GM19025 (cell line): ENCODE measurements around the gene FXYD4.

Experiments used
- ATAC-seq: cut with Tn5 transposase; IDR thresholded peaks from one replicate; pipeline ENCODE4 v1.9.1; 2021; ENCODE audit warnings: mild to moderate bottlenecking, low read depth, moderate library complexity; ENCODE audit not compliant: unreplicated experiment

FXYD4 gene

GRCh38 chr10:43343126-43343525 is 28.3 kb upstream of the FXYD4 start:
- no peak for ATAC-seq

GRCh38 chr10:43344051-43344450 is 27.4 kb upstream of the FXYD4 start:
- ATAC-seq = no peak

DNA sequence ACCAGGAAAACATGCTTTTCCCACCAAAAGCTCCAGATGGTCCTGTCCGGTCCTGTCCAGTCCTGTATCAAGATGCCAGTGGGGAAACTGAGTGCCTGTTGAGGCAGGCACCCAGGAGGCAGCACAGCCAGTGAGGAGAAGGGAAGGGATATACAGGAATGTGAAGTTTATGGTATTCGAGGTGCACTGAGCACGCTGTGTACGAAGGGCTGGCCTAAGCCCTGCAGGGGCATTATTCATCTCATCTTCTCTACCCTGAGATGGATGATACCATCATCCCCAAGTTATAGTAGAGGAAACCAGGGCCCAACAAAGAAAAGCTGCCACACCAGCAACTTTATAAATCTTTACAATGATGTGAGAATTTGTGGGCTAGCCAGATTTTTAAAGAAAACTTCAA is 23.4 kb upstream of the FXYD4 start:
- no peak for ATAC-seq

DNA sequence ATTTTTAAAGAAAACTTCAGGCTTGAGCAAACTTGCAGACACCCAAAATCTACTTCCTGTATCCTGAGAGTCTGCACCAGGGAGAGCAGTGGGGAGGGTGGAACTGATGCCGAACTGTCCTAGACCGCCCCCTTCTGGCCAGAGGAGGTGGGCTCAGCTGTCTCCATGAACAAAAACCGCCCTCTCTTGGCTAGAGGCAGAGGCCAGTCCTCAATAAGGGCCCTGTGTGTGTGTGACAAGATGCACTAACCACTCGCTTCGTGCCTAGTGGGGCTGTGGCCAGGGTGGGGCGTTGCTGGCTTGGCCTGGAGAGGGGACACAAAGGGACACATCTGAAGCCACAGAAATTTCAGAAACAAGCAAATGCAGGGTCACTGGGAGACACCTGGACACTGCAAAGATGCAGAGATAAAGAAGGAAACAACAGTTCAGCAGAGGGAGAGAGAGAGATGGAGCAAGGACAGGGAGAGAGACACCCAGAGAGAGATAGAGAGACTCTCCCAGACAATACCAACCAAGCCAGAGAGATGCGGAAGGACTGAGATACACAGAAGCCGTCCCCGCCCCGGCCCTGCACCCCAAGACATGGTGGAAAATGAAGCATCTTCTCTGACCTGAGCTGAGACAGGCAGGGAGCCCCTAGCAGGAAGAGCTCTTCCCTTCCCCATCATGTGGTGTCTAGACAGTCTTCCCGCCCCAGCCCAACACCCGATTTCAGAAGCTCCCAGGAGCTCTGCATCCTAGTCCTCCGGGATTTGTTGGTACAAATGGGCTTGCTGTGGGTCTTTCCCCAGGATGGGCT is 22.7 kb upstream of the FXYD4 start:
- peak; percentile 92 for ATAC-seq

- no peak for ATAC-seq
These were observed 21.3 kb upstream of the FXYD4 start for GRCh38 chr10:43350156-43350555.

DNA sequence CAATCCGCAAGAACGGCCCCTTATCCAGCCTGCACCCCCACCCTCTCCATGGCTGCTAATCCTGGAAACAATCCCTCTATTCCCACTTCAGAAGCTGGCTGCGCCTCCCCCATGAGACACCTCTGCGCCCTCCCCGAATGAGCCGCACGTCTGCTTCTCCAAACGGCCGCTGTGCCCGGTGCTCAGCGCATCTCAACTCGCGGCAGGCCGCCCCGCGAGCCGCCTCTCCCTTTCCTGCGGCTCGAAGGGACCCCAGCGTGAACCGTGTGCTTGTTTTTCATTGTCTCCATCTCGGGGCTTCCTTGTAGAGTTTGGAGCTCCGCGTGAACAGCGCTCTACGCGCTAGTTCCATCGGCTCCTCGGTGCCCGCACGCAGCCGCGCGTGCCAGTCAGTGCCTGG is 20.8 kb upstream of the FXYD4 start:
- no peak for ATAC-seq

- ATAC-seq = no peak
These were observed 20.1 kb upstream of the FXYD4 start for GRCh38 chr10:43351301-43351700.

DNA sequence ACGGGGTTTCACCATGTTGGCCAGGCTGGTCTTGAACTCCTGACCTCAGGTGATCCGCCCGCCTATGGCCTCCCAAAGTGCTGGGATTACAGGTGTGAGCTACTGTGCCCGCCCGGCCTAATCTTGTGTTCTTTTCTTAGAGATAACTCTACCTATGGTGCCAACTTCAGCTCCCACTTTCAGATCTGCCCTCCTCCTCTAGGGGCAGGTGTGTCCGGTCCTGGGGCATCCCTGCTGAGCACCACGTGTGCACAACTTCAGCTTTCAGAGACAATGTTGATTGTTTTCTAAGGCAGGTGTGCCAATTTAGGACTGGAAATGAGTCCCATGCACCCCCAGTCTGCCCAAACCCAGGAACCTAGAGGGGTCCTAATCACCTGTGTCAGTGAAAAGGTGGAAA is 18.5 kb upstream of the FXYD4 start:
- ATAC-seq = no peak

DNA sequence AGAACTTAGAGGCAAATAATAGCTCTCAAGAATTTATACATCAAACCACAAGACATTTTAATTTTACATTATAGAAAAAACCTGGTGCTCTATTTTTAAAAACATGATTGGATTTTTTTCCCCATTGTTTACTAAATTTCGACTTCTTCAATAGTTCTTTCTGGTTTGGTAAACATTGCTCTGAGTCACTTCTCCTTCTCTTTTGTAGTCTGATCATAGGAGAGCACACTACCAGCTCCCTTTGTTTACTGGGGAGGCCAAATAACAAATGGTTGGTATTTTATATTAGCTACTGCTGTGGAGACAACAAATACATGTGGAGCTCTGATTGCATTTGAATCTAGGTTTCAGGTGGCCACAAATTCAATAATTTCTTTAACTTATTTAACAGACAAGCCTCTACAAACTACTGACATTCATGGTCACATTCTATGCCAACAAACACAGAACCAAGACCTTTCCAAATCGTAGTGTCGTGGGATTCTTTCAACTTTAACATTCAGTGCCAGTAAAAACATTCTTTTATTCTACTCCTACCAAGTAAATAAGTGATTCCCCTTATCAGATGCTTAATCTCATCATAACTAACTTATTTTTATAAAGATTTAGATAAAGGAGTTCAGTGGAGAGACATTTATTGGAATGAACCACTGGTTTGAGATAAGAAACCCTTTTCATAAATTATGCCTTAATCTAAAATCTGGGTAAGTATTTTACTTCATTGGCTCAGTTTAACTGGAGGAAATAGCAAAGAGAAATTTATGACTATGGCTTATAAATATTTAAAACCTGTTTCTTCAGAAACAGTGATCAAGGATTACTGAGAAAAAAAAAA is 17.7 kb upstream of the FXYD4 start:
- no peak for ATAC-seq

DNA sequence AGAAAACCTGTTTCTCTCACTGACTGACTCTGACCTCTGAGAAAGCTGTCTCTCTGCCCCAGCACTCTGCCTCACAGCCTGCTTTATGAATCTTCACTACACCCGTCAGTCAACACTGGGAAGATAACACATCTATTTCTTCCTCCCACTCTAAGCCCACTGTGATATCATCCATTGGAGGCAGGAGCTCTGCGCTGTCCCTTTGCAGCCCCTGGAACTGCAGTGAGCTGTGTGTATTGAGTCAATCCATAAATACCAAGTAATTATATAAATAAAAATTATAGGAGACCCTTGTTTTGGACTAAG is 17.2 kb upstream of the FXYD4 start:
- ATAC-seq = no peak

DNA sequence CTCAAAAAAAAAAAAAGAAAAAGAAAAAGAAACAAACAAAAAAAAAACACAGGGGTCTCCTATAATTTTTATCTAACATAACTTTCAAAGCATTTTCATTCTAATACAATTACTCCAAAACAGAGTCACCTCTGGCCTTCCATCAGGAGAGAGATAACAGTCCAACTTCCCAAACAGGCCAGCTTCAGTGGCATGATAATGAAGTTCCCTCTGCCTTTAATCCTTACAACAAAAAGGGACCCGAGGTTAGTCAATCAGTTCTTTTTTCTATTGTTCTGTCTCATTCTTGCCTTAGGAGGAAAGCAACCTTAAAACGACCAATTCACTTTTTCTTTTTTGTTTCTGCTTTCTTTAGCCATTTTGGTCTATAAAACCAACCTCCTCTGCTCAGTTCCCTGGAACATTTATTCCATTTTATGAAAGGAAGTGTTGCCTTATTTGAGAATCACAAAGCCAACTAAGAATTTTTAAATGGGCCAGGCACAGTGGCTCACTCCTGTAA is 16.5 kb upstream of the FXYD4 start:
- ATAC-seq = no peak

- no peak for ATAC-seq
These were observed 15.6 kb upstream of the FXYD4 start for GRCh38 chr10:43355749-43356371.

DNA sequence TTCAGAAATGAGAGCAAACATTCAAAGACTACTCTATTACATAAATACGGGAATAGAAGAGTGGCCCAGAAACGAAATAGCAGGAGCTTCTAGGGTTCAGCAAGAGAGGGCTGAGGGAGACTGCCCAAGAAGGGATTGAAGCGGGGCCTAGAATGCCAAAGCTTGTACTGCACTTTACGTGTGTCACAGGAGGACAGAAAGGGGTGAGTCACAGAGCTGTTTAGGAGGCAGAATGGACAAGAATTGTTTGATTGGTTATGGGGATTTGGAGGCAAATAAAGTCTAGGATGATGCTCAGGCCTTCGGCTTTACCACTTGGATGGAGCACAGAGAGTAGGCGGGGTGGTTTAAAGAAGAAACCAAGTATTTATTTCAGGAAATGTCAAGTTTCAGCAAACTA is 11.3 kb upstream of the FXYD4 start:
- ATAC-seq = no peak

GRCh38 chr10:43361547-43362190 is 9.8 kb upstream of the FXYD4 start:
- ATAC-seq = no peak

DNA sequence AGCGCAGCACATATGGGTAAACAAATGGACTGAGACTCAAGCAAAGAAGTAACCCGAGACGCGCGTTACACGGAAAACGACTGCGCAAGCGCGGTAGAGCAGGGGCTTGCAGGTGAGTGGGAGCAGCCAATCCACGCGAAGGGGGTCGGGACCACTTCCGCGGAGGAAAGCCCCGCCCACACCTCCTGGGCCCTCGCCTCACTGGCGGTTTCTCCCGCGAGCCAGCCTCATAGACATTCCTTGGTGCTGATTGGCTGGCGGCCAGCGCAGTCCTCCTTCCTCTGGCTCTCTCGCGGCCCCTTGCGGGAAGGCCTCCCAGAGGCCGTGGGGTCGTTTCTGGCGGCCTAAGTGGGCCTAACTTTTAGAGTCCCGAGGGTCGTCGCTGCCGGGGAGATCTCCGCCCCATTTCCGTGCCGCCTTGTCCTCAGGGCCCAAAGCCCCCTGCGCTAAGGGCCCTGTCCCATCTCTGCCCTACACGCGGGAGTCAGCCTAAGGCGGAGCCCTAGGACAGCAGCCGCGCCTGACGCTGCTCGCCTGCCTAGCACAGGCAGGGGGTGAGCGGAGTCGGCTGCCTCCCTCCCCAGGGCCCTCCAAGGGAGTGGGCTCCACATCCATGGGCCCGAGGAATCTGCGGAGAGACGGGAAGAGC is 9.1 kb upstream of the FXYD4 start:
- ATAC-seq = peak; percentile 97

DNA sequence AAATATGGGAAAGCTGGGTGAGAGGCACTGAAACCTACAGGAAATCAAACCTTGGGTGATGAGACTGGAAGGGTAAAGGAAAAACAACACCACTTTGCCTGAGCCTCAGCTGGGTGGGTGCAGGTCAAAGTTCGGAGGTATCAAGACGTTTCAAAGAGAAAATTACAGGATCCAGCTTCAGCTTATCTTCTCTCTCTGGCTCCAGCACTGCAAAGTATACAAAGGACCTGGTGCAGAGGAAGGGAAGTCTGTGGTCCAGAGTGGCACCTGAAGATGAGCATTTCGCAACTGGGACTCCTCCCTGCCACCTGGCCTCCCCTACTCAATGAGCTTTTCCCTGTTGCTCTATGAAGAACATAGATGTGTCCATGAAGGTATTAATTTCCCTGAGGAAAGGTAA is 6.4 kb upstream of the FXYD4 start:
- ATAC-seq = no peak

- no peak for ATAC-seq
These were observed 1.5 kb upstream of the FXYD4 start for GRCh38 chr10:43369921-43370320.

- ATAC-seq = no peak
These were observed 693 bp upstream of the FXYD4 start for GRCh38 chr10:43370671-43371215.

DNA sequence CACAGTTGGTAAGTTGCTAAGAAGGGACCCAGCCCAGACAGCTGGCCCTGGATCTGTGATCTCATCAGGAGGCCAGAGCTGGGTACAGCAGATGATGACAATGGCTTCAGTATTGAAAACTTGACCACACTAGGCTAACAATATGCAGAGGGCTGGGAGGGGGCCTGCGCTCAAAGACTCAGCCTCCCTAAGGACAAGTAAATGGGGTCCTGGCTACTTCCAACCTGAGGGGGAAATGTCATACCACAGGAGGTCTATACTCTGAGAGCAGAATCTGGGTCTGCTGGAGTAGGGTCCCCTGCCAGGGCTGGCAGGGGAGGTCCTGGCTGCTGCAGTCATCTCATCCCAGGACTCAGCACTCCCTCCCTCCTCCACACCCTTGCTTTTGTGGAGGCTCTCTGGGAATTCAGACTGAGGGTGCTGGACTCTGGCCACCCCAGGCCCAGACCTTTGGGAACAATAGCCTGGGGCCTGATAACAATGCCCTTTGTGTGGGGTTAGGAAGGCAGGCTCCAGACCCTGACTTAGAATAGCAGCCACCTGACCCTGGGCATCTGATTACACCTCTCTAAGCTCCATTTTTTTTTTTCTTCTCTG is 1.4 kb downstream of the FXYD4 start:
- ATAC-seq = no peak

- ATAC-seq = no peak
These were observed 2.0 kb downstream of the FXYD4 start for GRCh38 chr10:43373461-43373860.
